Activated CD8-positive, alpha-beta memory T cell treated with anti-CD3 and anti-CD28 coated beads, Interleukin-2, amount 50 U/mL, for 24 hours (primary cell): ENCODE measurements around the gene RBM26.
"Not testable (repeated sequence)": the region's sequence is repeated elsewhere in the genome, so short reads cannot be mapped to it uniquely, and the experiment has no call there.

Experiments used
- DNase-seq: peaks from one replicate; pipeline ENCODE4 v3.0.0-alpha.2; 2020; ENCODE audit errors: extremely low read depth

The RBM26 gene

DNA sequence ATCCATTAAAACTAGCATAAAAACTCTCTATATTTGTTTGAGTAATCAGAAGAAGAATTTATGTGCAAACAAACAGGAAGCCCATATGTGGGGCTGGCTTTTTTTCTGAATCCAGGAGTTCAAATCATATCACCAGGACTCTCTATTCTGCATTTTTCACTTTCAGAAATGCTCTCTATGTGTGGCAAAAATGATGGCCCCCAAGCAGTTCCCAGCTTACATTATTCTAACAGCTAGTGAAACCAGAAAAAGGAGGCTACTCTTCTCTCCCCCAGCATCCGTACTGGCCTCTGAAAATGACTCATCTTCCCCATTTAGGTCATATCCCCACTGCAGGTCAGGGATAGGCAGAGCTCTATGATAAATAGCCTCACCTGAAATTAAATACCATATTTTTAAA, 20.4 kb downstream of the RBM26 start:
- no peak for DNase-seq

- DNase-seq, result no peak
These were observed 21.9 kb downstream of the RBM26 start for GRCh38 chr13:79384022-79384610.

DNA sequence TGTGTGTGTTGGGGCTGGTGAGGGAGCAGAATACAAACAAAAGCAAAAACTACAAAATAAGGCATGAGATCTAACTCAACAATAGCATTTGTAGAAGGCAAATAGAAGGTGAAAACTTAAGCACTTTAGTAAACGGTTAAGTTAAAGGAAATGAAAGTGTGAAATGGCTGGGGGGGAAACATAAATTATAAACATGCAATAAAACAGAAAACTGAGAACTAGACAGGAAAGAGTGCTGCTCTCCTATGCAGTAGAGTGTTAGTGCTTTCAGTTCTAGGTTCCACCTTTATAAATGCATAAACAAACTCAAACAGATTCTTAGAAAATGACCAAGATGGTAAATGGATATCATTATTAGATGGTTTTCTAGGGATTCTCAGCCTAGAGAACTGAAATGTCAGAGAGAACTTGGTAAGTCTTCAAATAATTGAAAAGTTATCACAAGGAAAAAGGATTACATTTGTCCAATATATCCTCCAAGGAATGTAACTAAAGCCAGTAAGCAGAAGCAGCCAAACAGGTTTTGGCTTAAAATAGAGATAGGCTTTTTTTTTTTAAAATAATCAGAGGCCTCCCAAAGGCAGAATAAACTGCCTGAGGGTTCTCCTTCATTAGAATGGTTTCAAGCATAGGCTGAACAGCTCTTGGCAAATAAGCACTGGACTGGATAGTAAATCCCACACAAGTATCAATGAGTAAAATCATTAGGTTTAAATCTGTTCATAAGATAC, 23.3 kb downstream of the RBM26 start:
- no peak for DNase-seq

DNA sequence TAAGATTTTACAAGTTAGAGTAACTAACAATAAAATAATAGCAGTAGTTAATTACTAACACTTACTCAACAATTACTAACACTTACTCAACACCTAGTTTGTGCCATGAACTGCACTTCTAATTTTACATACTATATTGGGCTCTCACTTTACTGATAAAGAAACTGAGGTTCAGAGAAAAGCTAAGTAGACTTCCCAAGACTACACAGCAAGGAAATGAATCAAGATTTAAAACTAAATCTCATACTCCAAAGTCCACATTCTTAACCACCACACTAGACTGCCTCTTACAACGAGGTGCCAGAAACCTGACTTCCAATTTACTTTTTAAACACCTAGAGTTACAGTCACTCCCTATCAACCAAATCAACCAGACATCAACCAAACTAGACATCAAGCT, 25.1 kb downstream of the RBM26 start:
- DNase-seq, result no peak

GRCh38 chr13:79379274-79379673, 26.8 kb downstream of the RBM26 start:
- DNase-seq, result no peak

DNA sequence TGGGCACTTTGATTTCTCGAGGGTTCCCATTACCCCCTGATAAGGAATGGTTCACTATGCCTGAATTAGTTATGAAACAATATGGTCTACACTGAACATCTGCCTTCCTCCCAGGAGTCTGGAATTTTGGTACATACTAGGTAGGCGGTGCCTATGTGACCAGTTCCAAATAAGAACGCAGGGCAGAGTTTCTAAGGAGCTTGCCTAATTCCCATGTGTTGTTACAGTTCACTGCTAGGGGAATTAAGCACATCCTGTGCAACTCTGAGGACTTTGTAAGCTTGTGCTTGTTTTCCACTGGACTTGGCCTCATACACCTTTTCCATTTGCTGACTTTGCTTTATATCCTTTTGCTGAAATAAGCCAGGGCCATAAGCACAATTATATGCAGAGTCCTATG, 29.2 kb downstream of the RBM26 start:
- no peak for DNase-seq

DNA sequence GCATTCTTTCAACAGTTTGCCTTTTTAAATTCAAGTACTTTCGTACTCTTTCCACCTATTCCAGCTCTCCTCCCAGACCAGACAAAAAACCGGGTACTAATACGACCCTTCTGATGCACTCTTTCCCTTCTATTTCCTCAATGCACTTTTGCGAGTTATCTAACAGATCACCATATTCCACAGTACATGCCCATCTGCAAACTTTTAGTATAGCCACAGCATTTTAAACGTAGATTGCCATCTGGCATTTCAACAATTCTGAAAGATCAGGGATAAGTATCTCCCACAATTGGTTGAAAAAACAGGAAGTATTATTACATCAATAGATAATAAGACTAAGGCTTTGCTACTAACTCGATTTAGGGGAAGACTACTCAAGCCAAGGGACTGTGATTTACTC, 31.5 kb downstream of the RBM26 start:
- no peak for DNase-seq

- DNase-seq, result no peak
These were observed 32.1 kb downstream of the RBM26 start for GRCh38 chr13:79373916-79374315.

- no peak for DNase-seq
These were observed 36.8 kb downstream of the RBM26 start for GRCh38 chr13:79369226-79369625.

GRCh38 chr13:79365981-79366380, 40.1 kb downstream of the RBM26 start:
- DNase-seq, result no peak

DNA sequence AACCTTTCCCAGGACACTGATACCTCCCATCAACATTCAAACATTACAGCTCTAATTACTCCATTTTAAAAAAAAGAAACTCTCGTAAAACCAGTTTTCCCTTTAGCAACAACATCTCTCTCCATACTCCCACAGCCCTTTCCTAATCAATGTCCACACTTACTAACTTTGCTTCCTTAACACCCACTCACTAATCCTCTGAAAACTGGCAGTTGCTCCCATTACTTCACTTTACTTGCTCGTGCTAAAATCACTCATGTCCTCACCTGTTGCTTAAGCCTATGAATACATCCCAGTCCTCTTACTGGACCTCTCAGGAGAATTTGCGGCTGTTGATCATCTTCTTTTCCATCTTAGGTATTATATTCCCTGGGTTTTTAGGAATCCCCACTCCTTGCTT, 44.8 kb downstream of the RBM26 start:
- no peak for DNase-seq

- DNase-seq, result no peak
These were observed 46.0 kb downstream of the RBM26 start for GRCh38 chr13:79360095-79360494.

DNA sequence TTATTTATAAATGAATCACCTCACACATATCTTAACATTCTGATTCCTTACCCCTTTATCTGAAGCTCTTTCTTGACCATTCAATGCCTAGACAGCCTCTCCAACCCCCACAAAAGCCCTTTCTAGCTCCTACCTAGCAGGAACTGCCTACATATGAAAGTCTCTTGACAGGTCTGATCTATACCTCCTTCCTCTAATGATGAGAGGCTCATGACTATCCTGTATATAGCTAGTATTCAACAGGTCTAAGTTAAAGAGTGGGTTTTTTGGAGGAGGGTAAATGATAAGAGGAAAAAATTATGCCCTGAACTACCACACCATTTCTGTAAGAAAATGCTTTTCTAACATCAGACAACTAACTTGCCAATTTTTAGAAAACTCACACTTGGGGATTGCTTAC, 47.0 kb downstream of the RBM26 start:
- no peak for DNase-seq

DNA sequence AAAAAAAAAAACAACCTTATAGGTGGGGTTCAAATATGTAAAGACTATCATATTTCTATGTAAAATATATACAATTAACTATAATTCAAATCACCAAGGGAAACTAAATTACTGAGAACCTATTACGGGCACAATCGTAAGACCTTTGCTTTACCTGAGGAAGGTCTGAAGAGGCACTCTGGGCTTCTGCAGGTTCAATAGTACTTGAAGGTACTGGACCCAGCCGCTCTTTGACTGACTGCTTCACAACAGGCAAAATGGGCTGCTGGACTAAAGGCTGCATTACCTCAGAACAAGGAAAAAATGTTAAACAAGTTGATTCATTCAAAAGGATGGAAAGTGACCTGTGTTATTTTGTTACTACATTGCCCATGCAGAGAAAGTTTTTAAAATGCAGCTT, 51.8 kb downstream of the RBM26 start:
- DNase-seq, result no peak

DNA sequence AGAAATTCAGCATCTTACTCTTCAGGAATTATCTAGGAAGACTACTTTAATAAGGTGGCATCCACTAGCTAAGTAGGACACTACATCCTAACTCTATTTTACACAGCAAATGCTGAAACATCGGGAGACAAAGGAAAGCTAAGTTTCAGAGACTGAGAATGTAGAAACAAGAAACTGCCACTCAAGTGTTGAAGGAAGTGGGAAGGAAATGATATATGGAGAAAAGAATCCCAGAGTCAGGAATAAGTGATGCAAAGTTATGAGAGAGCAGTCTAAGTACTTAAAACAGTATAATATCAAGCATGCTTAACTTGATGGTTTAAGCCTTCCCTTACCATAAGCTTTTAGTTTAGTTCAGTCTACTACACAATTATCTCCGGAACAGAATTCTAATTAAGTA, 52.4 kb downstream of the RBM26 start:
- DNase-seq, result no peak

- DNase-seq, result no peak
These were observed 53.9 kb downstream of the RBM26 start for GRCh38 chr13:79352107-79352506.

DNA sequence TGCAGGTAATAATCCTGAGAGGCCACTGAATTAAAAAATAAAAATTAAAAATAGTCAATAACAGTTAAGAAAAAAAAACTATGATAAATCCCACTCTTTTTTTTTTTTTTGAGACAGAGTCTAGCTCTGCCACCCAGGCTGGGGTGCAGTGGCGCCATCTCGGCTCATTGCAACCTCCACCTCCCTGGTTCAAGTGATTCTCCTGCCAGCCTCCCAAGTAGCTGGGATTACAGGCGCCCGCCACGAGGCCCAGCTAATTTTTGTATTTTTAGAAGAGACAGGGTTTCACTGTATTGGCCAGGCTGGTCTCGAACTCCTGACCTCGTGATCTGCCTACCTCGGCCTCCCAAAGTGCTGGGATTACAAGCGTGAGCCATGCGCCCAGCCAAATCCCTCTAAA, 56.4 kb downstream of the RBM26 start:
- DNase-seq, result not testable (repeated sequence)

DNA sequence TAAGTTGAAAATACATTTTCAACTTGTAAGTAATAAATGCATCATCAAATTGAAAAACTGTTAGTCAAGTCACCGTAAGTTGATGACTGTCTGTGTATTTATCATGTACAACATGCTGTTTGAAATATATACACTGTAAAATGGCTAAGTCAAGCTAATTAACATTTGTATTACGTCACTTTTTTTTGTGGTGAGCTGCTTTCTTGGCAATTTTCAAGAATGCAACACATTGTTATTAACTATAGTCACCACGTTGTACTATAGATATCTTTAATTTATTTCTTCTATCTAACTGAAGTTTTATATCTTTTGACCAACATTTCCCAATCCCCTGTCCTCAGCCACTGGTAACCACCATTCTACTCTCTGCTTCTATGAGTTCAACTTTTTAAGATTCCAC, 57.0 kb downstream of the RBM26 start:
- DNase-seq, result no peak

GRCh38 chr13:79346300-79346914, 59.6 kb downstream of the RBM26 start:
- no peak for DNase-seq

DNA sequence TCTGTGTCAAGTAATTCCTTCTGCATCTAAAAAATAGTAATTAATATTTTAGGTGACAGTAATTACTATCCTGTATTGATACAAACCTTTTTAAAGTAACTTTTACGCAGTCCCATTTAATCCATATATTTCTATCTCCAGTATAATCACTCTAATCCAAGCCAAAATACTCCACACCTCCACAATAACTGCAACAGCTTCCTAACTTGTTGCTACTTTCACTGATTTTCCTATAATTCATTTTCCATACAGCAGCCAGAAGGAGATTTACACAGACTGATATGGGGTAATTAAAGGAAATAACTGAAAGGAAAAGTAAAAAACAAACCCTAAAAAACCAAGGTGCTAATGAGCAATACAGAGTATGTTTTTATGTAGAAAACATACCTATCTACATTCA, 64.9 kb downstream of the RBM26 start:
- DNase-seq, result no peak

GRCh38 chr13:79340490-79340889, 65.6 kb downstream of the RBM26 start:
- DNase-seq, result no peak

DNA sequence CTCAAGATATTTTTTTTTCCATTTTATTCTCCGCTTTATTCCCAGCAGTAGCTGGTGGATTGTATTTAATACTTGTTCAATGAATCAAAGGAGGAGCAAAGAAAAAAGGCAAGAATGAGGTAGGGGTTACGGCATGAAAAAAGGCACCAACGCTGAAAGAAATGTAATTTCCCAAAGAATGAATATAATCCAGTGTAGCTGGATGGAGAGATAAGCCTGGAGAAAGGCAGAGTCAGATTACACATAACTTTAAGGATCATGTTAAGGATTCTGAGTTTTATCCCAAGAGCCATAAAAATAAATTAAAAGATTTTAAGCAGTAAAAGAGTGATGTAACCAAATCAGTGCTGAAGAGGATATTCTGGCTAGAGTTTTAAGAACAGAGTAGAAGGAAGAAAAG, 67.7 kb downstream of the RBM26 start:
- no peak for DNase-seq

DNA sequence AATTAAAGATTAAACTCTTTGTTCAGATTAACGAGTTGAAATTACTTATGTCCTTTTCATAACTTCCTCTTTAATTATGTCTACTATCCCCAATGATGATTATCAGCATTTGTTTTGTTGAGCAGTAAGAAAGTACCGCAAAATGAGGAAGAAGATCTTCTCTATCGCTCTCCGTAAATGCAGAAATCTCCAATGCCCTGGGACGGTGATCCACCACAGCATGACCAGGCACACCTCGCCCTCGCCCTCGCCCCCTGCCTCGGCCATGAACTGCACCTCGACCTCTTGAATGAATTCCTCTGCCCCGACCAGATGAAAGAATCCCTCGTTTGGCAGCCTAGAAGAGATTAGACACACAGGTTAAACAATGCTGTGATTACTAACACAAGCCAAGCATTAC, 69.1 kb downstream of the RBM26 start:
- DNase-seq, result no peak

DNA sequence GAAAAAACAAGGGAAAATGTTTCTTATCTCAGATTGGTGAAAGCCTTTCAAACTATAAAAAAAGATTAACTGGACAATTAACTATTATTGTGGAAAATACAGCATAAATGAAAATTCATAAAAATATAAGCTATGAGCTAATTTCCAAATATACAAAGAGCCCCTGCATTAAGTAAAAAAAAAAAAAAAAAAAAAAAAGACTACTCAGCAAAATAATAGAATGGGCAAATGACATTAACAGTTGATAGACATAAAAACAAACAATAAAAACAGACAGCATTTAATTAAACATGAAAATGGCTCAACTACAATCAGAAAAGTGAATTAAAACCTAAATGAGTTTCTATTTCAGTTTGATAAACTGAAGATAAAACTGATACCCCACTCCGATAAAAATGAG, 77.5 kb downstream of the RBM26 start:
- DNase-seq, result no peak
